ENCODE measurements around the gene MRPS25. TPM values are rescaled to one million over a fixed set of nuclear protein-coding genes. Genes with fewer than 3 reads are reported as not detected.

MRPS25 gene
- total and polyA plus RNA-seq, 4 donors = 12.6 to 55.1 (median 42.9) TPM

GRCh38 chr3:15083252-15083651 is 18.1 kb upstream of the MRPS25 start:
- H3K36me3 ChIP-seq (ENCODE audit: control insufficient read depth in 4 of 4, insufficient read depth in 3 of 4, low read depth in 1 of 4, low read length in 3 of 4) = peaks cover 13 to 64% (median 55%) of the 10 kb centered on the region in 4 donors
- TF ChIP-seq CTCF (IDR thresholded peaks at IDR 0.05; ENCODE audit: low read depth, low read length, missing input control) = no peak
- no peak for TF ChIP-seq REST (IDR thresholded peaks at IDR 0.05)
- peak; percentile 6 to 11 for TF ChIP-seq HNF4A (conservative IDR thresholded peaks at IDR 0.05)
- TF ChIP-seq JUND (IDR thresholded peaks at IDR 0.05) = no peak
- TF ChIP-seq RAD21 (IDR thresholded peaks at IDR 0.05) = no peak
- TF ChIP-seq NR2F2 (IDR thresholded peaks at IDR 0.05) = no peak
- TF ChIP-seq GABPA (IDR thresholded peaks at IDR 0.05 in 1 of 2, conservative IDR thresholded peaks at IDR 0.05 in 1 of 2) = no peak
- no peaks in the 10 kb centered on the region for H3K27me3 ChIP-seq (ENCODE audit: control insufficient read depth in 4 of 4, insufficient read depth in 4 of 4, low read length in 3 of 4)
- H3K4me3 ChIP-seq (ENCODE audit: low read depth in 1 of 3, low read length in 3 of 3) = no peak overlapping the region
- no peaks in the 10 kb centered on the region for H3K9me3 ChIP-seq (ENCODE audit: control insufficient read depth in 4 of 4, low read length in 3 of 4)
- DNase-seq (ENCODE audit: low spot score) = no peak
- no peaks in the 10 kb centered on the region for H3K4me1 ChIP-seq (ENCODE audit: control insufficient read depth in 4 of 4, insufficient read depth in 4 of 4, low read length in 3 of 4)
- WGBS = 50% methylated on average over 1 of the region's 1 CpG
- H3K9ac ChIP-seq (ENCODE audit: low read depth in 1 of 2, low read length in 2 of 2) = no peak overlapping the region
- no peak overlapping the region for H3K27ac ChIP-seq (ENCODE audit: low read depth in 1 of 2, low read length in 2 of 2)

GRCh38 chr3:15081960-15082664 is 17.0 kb upstream of the MRPS25 start:
- 95% methylated on average over 13 of the region's 13 CpGs for WGBS

More at GRCh38 chr3:15081960-15082664, 17.0 kb upstream of the MRPS25 start:
- no peaks in the 10 kb centered on the region for H3K4me1 ChIP-seq (ENCODE audit: control insufficient read depth in 4 of 4, insufficient read depth in 4 of 4, low read length in 3 of 4)
- no peak for TF ChIP-seq GABPA (IDR thresholded peaks at IDR 0.05 in 1 of 2, conservative IDR thresholded peaks at IDR 0.05 in 1 of 2)
- no peak for TF ChIP-seq YY1 (IDR thresholded peaks at IDR 0.05)
- TF ChIP-seq MAX (IDR thresholded peaks at IDR 0.05) = no peak
- no peak for TF ChIP-seq FOXA1 (IDR thresholded peaks at IDR 0.05)
- no peak for TF ChIP-seq REST (IDR thresholded peaks at IDR 0.05)
- no peak for TF ChIP-seq HNF4G (IDR thresholded peaks at IDR 0.05)
- no peak for TF ChIP-seq SP1 (IDR thresholded peaks at IDR 0.05)
- TF ChIP-seq JUND (IDR thresholded peaks at IDR 0.05) = no peak
- TF ChIP-seq, protein P1, sequence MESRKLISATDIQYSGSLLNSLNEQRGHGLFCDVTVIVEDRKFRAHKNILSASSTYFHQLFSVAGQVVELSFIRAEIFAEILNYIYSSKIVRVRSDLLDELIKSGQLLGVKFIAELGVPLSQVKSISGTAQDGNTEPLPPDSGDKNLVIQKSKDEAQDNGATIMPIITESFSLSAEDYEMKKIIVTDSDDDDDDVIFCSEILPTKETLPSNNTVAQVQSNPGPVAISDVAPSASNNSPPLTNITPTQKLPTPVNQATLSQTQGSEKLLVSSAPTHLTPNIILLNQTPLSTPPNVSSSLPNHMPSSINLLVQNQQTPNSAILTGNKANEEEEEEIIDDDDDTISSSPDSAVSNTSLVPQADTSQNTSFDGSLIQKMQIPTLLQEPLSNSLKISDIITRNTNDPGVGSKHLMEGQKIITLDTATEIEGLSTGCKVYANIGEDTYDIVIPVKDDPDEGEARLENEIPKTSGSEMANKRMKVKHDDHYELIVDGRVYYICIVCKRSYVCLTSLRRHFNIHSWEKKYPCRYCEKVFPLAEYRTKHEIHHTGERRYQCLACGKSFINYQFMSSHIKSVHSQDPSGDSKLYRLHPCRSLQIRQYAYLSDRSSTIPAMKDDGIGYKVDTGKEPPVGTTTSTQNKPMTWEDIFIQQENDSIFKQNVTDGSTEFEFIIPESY (IDR thresholded peaks at IDR 0.05) = no peak
- no peak for TF ChIP-seq CTCF (IDR thresholded peaks at IDR 0.05; ENCODE audit: low read depth, low read length, missing input control)
- TF ChIP-seq, protein P2, sequence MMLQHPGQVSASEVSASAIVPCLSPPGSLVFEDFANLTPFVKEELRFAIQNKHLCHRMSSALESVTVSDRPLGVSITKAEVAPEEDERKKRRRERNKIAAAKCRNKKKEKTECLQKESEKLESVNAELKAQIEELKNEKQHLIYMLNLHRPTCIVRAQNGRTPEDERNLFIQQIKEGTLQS (IDR thresholded peaks at IDR 0.05) = no peak
- no peak for TF ChIP-seq NR2F2 (IDR thresholded peaks at IDR 0.05)
- no peak for TF ChIP-seq RAD21 (IDR thresholded peaks at IDR 0.05)
- no peak for TF ChIP-seq FOXA2 (IDR thresholded peaks at IDR 0.05)
- no peak for TF ChIP-seq EGR1 (IDR thresholded peaks at IDR 0.05; ENCODE audit: low read depth in 2 of 2)
- no peak for TF ChIP-seq HNF4A (conservative IDR thresholded peaks at IDR 0.05)
- TF ChIP-seq RXRA (IDR thresholded peaks at IDR 0.05) = no peak
- peaks cover 16 to 75% (median 66%) of the 10 kb centered on the region in 4 donors for H3K36me3 ChIP-seq (ENCODE audit: control insufficient read depth in 4 of 4, insufficient read depth in 3 of 4, low read depth in 1 of 4, low read length in 3 of 4)
- no peak overlapping the region for H3K9ac ChIP-seq (ENCODE audit: low read depth in 1 of 2, low read length in 2 of 2)
- no peaks in the 10 kb centered on the region for H3K27me3 ChIP-seq (ENCODE audit: control insufficient read depth in 4 of 4, insufficient read depth in 4 of 4, low read length in 3 of 4)
- no peak overlapping the region for H3K27ac ChIP-seq (ENCODE audit: low read depth in 1 of 2, low read length in 2 of 2)
- no peak overlapping the region for H3K4me3 ChIP-seq (ENCODE audit: low read depth in 1 of 3, low read length in 3 of 3)
- no peak for DNase-seq (ENCODE audit: low spot score)
- H3K9me3 ChIP-seq (ENCODE audit: control insufficient read depth in 4 of 4, low read length in 3 of 4) = no peaks in the 10 kb centered on the region

Measured in liver (tissue), 9 donors.